HG02981 (cell line): ENCODE measurements around the gene ITGA11.

Source experiments
- ATAC-seq: cut with Tn5 transposase; IDR thresholded peaks from one replicate; pipeline ENCODE4 v1.9.1; 2021; ENCODE audit warnings: mild to moderate bottlenecking, moderate library complexity; ENCODE audit not compliant: unreplicated experiment

The ITGA11 gene, protein sequence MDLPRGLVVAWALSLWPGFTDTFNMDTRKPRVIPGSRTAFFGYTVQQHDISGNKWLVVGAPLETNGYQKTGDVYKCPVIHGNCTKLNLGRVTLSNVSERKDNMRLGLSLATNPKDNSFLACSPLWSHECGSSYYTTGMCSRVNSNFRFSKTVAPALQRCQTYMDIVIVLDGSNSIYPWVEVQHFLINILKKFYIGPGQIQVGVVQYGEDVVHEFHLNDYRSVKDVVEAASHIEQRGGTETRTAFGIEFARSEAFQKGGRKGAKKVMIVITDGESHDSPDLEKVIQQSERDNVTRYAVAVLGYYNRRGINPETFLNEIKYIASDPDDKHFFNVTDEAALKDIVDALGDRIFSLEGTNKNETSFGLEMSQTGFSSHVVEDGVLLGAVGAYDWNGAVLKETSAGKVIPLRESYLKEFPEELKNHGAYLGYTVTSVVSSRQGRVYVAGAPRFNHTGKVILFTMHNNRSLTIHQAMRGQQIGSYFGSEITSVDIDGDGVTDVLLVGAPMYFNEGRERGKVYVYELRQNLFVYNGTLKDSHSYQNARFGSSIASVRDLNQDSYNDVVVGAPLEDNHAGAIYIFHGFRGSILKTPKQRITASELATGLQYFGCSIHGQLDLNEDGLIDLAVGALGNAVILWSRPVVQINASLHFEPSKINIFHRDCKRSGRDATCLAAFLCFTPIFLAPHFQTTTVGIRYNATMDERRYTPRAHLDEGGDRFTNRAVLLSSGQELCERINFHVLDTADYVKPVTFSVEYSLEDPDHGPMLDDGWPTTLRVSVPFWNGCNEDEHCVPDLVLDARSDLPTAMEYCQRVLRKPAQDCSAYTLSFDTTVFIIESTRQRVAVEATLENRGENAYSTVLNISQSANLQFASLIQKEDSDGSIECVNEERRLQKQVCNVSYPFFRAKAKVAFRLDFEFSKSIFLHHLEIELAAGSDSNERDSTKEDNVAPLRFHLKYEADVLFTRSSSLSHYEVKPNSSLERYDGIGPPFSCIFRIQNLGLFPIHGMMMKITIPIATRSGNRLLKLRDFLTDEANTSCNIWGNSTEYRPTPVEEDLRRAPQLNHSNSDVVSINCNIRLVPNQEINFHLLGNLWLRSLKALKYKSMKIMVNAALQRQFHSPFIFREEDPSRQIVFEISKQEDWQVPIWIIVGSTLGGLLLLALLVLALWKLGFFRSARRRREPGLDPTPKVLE

DNA sequence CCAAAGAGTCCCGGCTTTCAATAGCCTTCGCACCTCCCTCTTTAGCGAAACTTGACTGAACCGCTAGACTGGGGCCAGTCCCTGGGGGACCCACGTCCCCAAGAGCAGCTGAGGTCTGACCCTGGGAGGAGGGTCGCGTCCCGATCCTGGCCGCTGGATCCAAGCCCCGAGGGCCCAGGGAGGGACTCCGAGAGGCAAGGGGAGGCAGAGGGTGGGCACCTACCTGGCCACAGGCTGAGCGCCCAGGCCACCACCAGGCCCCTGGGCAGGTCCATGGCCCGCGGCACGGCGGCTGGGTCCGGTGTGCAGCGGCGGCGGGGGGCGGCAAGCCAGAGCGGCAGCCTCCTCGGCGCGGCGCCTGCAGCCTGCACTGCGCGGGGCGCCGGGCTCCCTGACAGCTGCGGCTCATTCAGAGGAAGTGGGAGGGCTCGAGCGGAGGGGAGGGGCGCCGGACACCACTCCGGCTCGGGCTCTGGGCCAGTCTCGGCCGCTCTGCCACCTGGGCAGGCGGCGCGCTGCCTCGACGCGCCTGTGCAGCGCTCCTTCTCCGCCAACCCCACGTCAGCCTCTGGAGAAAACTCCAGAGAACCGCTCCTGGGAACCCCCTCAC lies at the start of gene ITGA11:
ITGA11 (minus strand) TSS at position 372 of the 610 bp plus-strand sequence; CDS start at position 275, 97 bp downstream.
- ATAC-seq: no peak

DNA sequence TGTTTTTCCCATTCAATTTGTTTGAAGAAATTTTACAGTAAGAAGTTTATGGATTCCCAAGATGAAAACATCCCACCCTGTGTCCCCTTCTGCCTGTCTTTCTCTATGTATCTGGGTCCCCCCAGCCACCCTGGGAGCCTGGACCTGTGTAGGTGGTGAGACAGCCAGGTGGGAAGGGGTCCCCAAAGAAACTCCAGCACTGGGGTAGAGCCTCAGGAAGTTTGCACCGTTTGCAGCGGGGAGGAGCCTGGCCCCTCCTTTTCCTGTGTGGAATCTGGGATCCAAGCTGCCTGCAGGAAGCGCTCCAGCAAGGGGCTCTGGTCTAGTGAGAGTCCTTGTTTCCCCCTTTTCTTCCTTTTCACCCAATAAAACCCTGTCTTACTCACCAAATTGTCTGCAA lies 49.4 kb upstream of the ITGA11 start:
- ATAC-seq: no peak

DNA sequence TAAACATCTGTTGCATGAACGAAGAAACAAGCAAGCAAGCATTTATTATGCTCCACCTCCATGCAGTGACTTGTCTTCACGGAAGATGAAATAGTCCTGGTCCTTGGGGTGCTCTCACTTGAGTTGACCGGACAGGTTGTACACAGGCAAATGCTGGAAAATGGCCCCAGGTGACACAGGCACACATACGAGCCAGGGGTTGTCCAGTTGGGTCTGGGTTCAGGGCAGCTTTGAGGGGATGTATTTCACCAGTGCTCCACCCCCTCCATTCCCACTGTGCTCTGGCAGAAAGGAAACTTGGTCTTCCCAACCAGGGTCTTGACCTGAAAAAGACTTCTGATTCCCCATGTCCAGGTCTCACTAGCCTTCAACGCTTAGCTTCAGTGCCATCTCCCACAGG lies 48.3 kb upstream of the ITGA11 start:
- ATAC-seq: no peak

DNA sequence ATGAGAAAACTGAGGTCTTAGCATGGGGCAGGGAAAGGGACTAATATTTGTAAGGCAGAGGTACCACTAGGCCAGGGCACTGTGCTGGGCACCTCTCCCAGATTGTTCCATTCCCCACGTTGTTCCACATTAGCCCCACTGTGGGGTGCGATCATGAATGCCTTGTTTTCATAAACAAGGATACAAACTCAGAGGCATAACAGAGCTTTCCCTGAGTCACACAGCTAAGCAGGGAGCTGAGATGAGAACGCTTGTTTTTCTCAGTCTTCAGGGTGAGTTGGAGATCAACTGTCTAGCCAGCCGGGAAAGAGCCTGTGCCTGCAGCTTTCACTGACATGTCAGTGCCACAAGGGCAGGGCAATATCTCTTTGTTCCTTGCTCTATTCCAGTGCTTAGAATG lies 47.9 kb upstream of the ITGA11 start:
- ATAC-seq: no peak

DNA sequence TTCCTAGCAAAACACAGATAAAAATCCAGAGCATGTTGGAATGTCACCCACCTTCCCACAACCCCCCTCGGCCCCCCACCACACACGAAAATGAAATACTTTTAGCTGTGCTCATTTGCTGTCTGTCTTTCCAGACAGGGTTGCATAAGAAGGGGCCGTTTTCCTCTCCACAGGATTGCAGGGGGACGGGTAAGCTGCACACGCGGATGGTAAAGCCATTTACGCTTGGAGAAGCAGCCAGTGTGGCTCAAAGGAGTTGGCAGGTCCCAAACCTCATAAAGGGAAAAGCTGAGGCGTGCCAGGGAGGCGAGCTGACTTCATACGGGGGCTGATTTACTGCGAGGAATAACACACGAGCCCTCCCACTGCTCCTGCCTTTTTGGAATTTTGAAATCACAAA lies 47.4 kb upstream of the ITGA11 start:
- ATAC-seq: no peak

DNA sequence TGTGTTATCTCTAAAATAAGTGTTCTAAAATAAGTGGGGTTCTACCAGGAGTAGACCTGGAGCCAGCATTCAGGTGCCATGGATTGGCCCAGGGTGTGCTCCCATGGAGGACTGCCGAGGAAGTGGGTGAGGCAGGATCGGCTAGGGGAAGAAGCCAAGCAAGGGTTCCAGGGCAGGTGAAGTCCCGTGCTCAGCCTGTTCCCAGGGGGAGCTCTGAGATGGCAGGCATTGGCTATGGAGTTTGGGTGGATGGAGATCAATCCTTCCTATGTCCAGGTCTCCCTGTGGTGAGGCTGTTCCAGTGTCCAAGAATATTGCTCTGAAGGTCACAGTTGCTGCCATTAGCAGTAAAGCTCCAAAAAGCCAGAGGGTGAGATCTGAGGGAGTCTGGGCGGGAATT lies 46.9 kb upstream of the ITGA11 start:
- ATAC-seq: no peak

DNA sequence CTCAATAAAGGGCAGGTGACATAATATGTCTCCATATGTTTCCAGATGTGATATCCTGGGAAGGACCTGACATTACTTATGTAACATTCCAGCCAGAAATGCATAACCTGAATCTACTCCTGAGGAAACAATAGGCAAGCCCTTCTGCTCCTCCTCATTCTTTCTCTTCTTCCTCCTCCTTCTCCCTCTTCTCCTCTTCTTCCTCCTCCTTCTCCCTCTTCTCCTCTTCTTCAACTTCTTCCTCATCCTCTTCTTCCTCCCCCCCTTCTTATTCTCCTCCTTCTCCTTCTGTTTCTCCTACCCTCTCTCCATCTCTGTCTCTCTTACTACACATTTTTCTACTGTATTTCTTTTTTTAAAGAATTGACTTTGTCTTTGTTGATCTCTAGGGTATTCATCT lies 43.5 kb upstream of the ITGA11 start:
- no peak for ATAC-seq

DNA sequence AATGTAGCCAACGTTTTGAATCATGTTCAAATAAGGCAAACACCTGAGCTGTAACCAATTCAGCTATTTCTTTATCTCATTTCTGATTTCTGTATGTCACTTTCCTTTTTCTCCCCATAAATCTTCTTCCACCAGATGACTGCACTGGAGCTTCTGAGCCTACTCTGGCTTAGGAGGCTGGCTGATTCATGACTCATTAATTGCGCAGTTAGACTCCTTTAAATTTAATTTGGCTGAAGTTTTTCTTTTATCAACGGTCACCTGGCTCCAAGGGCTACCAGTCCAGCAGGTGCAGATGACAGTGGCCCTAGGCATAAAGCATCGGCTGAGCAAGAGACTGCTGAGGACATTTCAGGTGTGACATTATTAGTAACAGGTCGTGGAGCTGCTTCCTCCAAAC lies 39.6 kb upstream of the ITGA11 start:
- no peak for ATAC-seq

DNA sequence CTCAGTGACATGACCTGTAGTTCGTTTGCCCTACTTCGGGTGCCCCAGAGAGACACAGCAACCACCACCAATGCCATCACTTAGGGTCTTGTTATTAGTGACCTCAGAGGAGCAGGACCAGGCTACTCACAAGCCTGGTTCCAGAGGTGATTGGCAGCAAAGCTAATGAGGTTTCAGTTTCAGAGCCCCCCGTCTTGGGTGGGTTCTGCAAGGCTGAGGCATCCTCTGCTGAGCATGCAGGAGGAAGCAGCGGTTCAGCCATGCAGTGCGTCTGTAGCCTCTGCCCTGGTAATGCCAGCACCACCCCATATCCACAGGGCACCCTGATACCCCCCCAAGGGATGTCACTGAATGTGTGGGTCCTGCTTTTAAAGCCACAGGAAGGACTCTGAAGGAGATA lies 39.0 kb upstream of the ITGA11 start:
- ATAC-seq: no peak

DNA sequence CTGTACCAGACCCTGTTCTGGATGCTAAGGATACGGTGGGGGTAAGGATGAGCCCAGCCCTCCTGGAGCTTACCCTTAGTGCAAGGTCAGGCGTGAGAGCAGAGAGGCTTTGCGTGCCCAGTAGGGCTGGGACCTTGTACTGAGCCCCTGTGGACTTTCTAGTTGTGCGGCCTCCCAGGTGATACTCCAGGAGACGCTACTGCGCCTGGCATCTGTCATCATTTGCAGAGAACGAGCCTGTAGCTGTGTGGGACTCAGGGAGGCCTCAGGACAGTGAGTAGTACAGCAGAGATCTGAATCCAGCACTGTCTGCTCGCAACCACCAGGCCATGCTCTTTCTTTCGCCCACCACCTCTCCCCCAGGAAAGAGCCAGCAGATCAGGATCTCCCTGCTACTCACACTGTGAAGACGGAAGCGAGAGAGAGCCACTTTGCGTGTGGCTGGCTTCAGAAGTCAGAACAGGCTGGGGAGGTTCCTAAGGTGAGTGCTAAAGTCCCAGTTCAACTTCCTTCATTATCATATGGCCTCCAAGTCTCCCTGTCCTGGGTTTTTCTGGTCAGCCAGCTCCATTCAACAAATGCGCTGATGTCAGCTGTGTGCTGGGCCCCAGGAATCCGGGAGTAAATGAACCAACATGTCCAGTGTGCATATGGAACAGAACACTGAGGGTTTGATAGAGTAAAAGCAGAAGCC lies 38.2 kb upstream of the ITGA11 start:
- no peak for ATAC-seq

DNA sequence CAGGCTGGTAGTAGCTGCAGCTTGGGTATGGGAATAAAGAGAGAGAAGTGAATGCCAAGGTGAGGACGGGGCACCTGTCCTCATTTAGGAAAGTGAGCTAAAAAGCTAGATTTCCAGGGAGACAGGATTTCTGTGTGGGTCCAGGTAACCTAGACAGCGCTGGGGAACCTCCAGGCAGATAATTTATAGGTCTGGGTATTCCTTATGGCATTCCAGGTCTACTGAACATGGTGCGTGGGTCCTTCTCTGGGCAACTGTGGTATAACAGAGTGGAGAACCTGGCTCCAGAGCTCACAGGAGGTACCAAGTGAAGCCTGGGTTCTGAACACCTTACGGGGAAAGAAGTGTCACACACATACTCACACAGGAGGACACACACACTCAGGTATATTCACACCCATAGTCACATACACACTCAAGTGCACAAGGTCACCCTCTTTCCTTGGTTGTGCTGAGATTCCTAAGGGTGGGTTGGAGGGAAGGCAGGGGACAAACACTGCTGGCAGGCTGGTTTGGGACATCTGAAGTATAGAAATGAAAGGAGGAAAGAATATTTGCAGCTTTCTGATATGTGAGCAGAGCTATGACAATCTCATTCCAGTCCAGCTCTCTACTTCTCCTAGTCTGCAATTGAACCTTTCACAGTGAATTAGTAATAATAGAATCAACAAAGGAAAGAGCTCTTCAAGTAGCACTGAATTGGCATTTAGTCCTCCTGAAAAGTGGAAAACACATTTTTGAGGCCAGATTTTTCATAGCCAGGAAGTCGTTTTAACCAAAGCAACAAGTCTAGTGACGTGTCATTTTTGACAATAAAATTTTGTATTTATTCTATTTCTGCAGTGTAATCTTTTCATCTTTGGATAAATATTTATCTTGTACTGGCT lies 37.4 kb upstream of the ITGA11 start:
- no peak for ATAC-seq

DNA sequence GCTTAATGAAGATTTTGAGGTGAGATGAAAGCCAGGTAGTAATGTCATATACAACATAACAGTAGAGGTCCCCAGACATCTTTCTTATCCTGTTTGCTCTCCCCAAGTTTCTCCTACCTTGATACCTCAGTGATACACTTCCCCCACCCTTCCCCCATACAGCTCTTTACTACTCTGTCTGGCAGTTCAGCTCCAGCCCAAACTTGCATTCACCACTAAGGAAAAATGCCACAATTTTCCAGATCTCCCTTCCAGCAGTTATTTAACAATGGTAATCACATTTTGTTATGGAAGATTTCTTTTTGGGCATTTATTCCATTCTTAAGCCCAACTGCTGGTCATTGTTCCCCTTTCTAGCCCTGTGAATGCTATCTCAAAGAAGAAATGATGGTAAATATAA lies 34.9 kb upstream of the ITGA11 start:
- ATAC-seq: no peak

DNA sequence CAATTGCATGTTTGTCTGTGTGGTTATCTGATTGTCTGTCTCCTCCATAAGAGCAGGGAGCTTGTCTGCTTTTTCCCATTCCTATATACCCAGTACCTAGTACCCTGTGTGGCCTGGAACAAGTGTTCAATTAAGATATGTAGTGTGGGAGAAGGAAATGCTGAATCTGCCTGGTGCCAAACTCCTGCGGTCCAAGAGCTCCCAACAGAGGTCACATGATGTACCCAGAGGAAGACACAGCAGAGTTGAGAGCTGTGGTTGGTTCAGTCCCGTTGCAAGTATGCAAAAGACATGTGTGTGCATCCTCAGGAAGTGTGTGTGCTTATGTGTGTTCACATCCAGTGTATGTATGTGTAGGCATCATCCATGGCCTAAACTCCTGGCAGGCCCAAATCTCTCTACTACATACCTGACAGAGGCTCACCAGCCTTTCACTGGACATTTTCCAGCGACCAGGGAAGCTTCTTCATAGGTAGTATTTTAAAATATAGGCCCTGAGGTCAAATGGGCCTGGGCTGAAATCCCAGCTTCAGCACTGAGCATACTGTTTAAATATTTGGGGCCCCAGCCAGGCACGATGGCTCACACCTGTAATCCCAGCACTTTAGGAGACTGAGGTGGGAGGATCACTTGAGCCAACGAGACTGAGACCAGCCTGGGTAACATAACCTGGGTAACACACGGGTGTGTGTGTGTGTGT lies 34.0 kb upstream of the ITGA11 start:
- ATAC-seq: no peak

DNA sequence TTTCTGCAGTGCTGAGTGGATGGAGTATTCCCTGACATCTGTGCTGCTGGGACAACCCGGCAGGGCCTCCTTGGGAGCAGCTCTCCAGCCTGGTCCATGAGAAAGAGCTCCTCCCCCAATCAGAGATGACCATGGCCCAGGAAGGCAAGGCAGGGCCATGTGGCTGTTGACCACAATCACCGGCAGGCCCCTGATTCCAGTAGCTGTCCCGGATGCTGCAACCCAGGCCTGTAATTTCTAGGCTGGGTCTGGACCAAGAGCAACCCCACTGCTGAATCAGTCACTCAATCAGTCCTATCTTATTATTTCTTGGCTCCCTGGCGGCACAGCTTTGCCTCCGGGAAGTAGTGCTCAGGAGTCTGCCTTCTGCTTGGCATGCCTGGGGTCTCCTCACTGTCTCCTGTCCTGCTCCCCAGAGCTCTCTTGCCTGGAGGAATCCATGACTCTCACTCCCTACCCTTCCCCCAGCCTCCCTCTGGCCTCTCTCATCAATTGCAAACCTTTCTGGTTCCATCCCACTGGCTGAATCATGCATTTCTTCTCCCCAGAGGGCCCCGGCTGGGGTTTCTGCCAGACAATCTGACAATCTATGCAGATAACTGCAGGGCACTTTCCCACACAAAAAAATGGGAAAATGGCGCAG lies 32.6 kb upstream of the ITGA11 start:
- ATAC-seq: no peak

DNA sequence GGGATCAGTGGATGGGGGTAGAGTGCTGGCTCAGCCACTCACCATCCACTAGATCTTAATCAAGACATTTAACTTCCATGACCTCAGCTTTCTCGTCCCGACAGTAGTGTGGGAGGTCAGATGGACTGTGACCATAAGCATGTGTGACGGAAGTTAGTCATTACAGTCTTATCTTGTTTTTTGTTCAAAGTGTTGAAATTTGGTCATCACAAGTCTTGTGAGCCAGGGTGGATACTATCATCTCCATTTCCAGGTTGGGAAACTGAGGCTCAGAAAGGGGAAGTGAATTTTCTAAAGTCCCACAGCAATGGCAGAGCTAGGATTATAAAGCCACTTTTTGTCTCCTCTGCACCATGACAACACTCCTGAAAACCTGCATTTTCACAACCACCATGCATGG lies 32.0 kb upstream of the ITGA11 start:
- no peak for ATAC-seq

DNA sequence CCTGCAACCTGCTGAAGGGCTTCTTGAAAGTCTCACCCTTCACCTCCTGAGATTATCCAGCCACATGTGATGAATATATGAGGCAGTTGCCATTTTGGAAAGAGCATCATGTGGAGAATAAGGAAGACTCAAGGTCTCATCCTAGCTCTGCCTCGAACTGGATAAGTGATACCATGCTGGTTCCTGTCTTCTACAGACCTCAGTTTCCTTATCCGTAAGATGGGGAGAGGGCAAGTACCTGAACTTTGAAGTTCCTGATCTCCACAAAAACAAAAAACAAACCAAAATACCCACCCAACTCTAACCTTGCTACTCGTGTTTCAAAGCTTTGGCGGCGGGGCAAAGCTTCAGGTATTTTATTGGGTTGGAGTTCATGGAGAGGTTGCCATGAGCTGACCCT lies 31.5 kb upstream of the ITGA11 start:
- ATAC-seq: no peak

DNA sequence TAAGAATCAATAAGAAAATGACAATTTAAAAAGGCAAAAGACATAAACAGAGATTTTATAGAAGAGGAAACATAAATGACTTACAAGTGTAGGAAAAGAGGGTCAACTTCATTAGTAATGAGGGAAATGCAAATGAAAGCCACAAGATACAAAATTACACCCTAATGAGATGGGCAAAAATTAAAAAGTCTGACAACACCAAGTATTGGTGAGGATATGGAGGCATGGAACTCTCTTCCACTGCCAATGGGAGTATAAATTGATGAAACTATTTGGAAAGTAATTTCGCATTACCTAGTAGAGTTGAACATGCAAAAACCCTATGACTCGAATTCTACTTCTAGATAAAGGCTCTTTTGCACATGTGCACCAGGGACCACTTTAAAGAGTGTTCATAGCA lies 28.2 kb upstream of the ITGA11 start:
- ATAC-seq: no peak

DNA sequence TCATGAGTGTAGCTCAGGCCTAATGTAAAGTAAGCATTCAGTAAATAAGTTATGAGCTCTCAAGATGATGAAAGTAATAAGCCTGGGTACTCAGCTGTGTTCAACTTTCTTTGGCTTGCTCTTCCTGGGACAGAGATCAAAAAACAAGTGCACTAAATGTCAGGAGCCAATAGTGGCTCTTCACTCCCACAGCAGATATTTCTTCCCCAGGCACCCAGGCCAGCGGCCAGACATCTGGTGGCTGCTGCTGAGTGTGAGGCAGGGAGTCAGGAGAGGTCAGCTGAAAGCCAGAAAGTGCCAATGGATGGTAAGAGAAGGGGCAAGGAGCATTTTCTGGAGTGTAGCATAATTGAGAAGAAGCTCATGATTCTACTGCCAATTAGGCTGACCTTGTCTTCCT lies 18.2 kb upstream of the ITGA11 start:
- no peak for ATAC-seq
